Measurements from ENCODE around the gene BICRA.

DNA sequence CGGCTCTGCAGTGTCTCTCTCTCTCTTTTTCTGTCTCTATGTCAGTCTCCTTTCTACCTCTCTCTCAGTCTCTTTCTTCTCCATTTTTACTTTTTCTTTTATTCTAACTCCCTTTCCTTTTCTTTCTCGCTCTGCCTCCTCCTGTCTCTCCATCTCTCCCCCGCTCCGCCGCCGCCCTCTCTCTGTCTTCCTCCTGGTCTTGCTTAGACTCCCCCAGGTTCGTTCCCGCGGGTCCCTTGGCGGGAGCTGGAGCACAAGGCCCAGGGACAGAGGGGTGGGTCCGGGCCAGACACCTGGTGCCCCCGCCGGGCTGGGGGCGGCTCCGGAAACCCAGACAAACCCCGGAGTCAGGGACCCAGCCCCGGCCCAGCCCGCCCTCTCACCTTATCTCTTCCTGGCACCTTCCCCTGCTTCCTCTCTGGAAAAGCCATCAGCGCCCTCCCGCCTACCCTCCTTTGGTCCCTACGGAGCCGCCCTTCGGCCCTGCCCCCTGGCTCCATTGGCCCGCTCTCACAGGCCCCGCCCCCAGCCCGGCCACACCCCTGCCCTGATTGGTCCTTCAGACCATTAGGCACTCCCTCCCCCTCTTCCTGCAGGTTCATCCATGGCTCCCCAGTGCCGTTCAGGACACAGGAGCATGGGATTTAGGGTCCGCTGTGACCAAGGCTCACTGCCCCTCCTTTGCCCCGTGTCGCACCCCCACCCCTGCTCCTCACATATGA lies 121.0 kb downstream of the BICRA start:
- TF ChIP-seq, protein P1, sequence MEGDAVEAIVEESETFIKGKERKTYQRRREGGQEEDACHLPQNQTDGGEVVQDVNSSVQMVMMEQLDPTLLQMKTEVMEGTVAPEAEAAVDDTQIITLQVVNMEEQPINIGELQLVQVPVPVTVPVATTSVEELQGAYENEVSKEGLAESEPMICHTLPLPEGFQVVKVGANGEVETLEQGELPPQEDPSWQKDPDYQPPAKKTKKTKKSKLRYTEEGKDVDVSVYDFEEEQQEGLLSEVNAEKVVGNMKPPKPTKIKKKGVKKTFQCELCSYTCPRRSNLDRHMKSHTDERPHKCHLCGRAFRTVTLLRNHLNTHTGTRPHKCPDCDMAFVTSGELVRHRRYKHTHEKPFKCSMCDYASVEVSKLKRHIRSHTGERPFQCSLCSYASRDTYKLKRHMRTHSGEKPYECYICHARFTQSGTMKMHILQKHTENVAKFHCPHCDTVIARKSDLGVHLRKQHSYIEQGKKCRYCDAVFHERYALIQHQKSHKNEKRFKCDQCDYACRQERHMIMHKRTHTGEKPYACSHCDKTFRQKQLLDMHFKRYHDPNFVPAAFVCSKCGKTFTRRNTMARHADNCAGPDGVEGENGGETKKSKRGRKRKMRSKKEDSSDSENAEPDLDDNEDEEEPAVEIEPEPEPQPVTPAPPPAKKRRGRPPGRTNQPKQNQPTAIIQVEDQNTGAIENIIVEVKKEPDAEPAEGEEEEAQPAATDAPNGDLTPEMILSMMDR (conservative IDR thresholded peaks at IDR 0.05), result no peak
- TF ChIP-seq EZH2 (IDR thresholded peaks at IDR 0.05; ENCODE audit: low read depth), result no peak
